22Rv1 (cell line): ENCODE data around the gene SLC27A5.

Experiments used
- ZFX ChIP-seq: fragments of 450-650 bp; IDR thresholded peaks from 2 replicates; pipeline ENCODE4 v1.6.1; 2017; ENCODE audit warnings: antibody characterized with exemption, borderline replicate concordance
- TF ChIP-seq, protein P1 (sequence below): fragments of 450-650 bp; IDR thresholded peaks from 2 replicates; pipeline ENCODE4 v1.5.1; 2017; ENCODE audit warnings: mild to moderate bottlenecking

DNA sequence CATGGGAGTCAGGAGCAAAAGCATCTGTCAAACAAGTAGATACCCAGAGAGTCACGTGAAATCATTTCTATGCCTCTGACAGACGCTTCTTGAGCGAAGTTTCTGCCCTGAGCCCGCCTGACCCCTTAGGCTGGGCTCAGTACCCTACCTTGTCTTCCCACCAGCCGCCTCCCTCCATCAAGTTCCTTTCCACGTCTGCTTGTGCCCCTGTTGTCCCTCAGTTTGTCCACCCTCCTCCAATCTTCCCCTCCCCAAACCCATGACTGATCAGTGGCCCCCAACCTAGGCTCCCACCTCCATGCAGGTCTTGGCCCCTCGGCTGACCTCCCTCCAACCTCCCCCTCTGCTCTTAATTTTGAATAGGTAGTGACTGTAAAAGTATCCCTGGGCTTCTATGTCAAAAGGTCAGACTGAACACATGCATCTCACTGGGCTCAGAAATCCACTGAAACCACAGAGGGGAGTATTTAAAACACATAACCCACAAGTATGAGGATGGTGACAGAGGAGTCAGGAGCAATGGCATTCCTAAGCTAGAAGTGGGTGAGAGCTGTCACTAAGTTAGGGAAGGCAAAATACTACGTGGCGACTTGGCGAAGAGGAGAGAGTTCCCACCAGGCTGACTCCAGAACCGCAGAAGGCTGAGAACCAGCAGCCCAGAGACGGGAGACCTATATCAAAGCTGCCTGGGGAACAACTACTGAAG, 37.3 kb downstream of the SLC27A5 start:
- TF ChIP-seq, protein P1, sequence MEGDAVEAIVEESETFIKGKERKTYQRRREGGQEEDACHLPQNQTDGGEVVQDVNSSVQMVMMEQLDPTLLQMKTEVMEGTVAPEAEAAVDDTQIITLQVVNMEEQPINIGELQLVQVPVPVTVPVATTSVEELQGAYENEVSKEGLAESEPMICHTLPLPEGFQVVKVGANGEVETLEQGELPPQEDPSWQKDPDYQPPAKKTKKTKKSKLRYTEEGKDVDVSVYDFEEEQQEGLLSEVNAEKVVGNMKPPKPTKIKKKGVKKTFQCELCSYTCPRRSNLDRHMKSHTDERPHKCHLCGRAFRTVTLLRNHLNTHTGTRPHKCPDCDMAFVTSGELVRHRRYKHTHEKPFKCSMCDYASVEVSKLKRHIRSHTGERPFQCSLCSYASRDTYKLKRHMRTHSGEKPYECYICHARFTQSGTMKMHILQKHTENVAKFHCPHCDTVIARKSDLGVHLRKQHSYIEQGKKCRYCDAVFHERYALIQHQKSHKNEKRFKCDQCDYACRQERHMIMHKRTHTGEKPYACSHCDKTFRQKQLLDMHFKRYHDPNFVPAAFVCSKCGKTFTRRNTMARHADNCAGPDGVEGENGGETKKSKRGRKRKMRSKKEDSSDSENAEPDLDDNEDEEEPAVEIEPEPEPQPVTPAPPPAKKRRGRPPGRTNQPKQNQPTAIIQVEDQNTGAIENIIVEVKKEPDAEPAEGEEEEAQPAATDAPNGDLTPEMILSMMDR, result no peak
- no peak for TF ChIP-seq ZFX
